H4 (cell line): Measurements from ENCODE around the gene IL2RG. TPM values are rescaled to one million over a fixed set of nuclear protein-coding genes. Genes with fewer than 3 reads are reported as not detected.

ENCODE experiments used
- DNase-seq: peaks from one replicate; pipeline ENCODE4 v3.0.0-alpha.2; 2015; ENCODE audit warnings: low spot score
- total RNA-seq: library from RNA; depleted of rRNA; stranded (reverse); fragments of >200 nt; shearing (Covaris generic); gene quantifications from 2 replicates; pipeline ENCODE4 v1.2.3, GENCODE V29; 2014

Gene IL2RG
- total RNA-seq, 1 experiment from 2014 or later, result not detected

- DNase-seq, result no peak
Observed at GRCh38 chrX:71107762-71108360, 3.5 kb downstream of the IL2RG start.

GRCh38 chrX:71107245-71107644 is 4.1 kb downstream of the IL2RG start:
- no peak for DNase-seq

- DNase-seq, result peak; percentile 11
Observed at GRCh38 chrX:71106427-71106826, 5.0 kb downstream of the IL2RG start, which contains the start of gene CXorf65. CXorf65 (minus strand) TSS chrX:71106740; CDS start chrX:71106556, 184 bp downstream.

GRCh38 chrX:71105628-71106027 is 5.7 kb downstream of the IL2RG start:
- no peak for DNase-seq

GRCh38 chrX:71103110-71103983 is 8.0 kb downstream of the IL2RG start:
- DNase-seq, result no peak

- DNase-seq, result no peak
Observed at GRCh38 chrX:71102292-71102691, 9.1 kb downstream of the IL2RG start.

GRCh38 chrX:71100581-71101505 is 10.5 kb downstream of the IL2RG start:
- no peak for DNase-seq

- DNase-seq, result no peak
Observed at GRCh38 chrX:71099736-71100135, 11.6 kb downstream of the IL2RG start.

- DNase-seq, result no peak
Observed at GRCh38 chrX:71098951-71099506, 12.3 kb downstream of the IL2RG start.

GRCh38 chrX:71098302-71098701 is 13.1 kb downstream of the IL2RG start:
- DNase-seq, result peak; percentile 25

- no peak for DNase-seq
Observed at GRCh38 chrX:71096760-71097032, 14.7 kb downstream of the IL2RG start.

- no peak for DNase-seq
Observed at GRCh38 chrX:71095981-71096759, 15.2 kb downstream of the IL2RG start.

- DNase-seq, result peak; percentile 86
Observed at GRCh38 chrX:71095555-71095980, 15.8 kb downstream of the IL2RG start, which contains the start of gene FOXO4. FOXO4 (plus strand) TSS chrX:71095851; CDS start chrX:71096529, 678 bp downstream.

- DNase-seq, result no peak
Observed at GRCh38 chrX:71095033-71095432, 16.3 kb downstream of the IL2RG start.

- DNase-seq, result no peak
Observed at GRCh38 chrX:71091263-71091662, 20.1 kb downstream of the IL2RG start.

- no peak for DNase-seq
Observed at GRCh38 chrX:71085900-71086299, 25.5 kb downstream of the IL2RG start.

GRCh38 chrX:71082822-71083221 is 28.6 kb downstream of the IL2RG start:
- DNase-seq, result no peak

- no peak for DNase-seq
Observed at GRCh38 chrX:71082124-71082647, 29.2 kb downstream of the IL2RG start.

- DNase-seq, result no peak
Observed at GRCh38 chrX:71081330-71082123, 29.9 kb downstream of the IL2RG start.

GRCh38 chrX:71070531-71070930 is 40.8 kb downstream of the IL2RG start:
- no peak for DNase-seq
